HepG2 (cell line): Measurements from ENCODE around the gene GNG7. TPM values are rescaled to one million over a fixed set of nuclear protein-coding genes. Genes with fewer than 3 reads are reported as not detected.

Source experiments
- ATAC-seq: fragments of 200-7000 bp; cut with Tn5 transposase; 3 replicates; pipeline ENCODE4 v1.9.1; 2020; ENCODE audit warnings: mild to moderate bottlenecking, moderate library complexity
- BruUV-seq: library from RNA; stranded (reverse); fragments of 400-500 nt; replicated peaks from 2 replicates; lab custom pipeline; 2021; lab: Mats Ljungman, UMichigan
- CTCF ChIA-PET: fragments of 300-600 bp; formaldehyde crosslinking; extraction: SDS; loops from one replicate; lab custom pipeline; 2021; ENCODE audit warnings: low total read pairs, inconsistent platforms, low intra/inter-chr PET ratio; lab: Yijun Ruan, JAX
- POLR2A ChIA-PET: fragments of 350-600 bp; sonication (Branson Sonifier 250); formaldehyde crosslinking; loops from one replicate; lab custom pipeline; 2020; ENCODE audit warnings: antibody characterized with exemption, inconsistent platforms; lab: Yijun Ruan, JAX
- DNase-seq: peaks from one replicate; pipeline ENCODE4 v3.0.0-alpha.2; 2015; ENCODE audit warnings: low spot score
- FAIRE-seq: peaks from 3 replicates; lab custom pipeline; 2011; peaks lifted over from hg19 to GRCh38; lab: Jason Lieb, UNC
- H2AFZ ChIP-seq: one replicate; pipeline ENCODE4 v1.6.1; 2011; ENCODE audit warnings: low read length, inconsistent platforms
- H3K27ac ChIP-seq: fragments of 300-600 bp; 3 replicates; pipeline ENCODE4 v1.8.0; 2011; ENCODE audit warnings: mixed run types, mild to moderate bottlenecking, mixed read lengths, low read length, inconsistent platforms; ENCODE audit not compliant: insufficient read depth; ENCODE audit errors: extremely low read length
- H3K27me3 ChIP-seq, 2 experiments: fragments of 200-600 bp in 1 of 2; 2 replicates in 1 of 2; 3 replicates in 1 of 2; pipeline versions ENCODE4 v1.6.0 to v1.8.0; 2011; ENCODE audit warnings: low read length in 2 of 2, mild to moderate bottlenecking in 2 of 2, moderate library complexity in 2 of 2, inconsistent platforms in 1 of 2; ENCODE audit not compliant: insufficient read depth in 2 of 2, control insufficient read depth in 1 of 2
- H3K36me3 ChIP-seq, 2 experiments: fragments of 200-600 bp in 1 of 2; replicated peaks in 1 of 2; 2 replicates in 1 of 2; 3 replicates in 1 of 2; pipeline versions ENCODE4 v1.5.1 to v1.8.0; 2011; ENCODE audit warnings: low read length in 2 of 2, inconsistent platforms in 1 of 2; ENCODE audit not compliant: insufficient read depth in 2 of 2, control insufficient read depth in 1 of 2
- H3K4me1 ChIP-seq: 2 replicates; pipeline ENCODE4 v1.5.1; 2012; ENCODE audit warnings: low read length, inconsistent platforms; ENCODE audit not compliant: insufficient read depth
- H3K4me2 ChIP-seq: 2 replicates; pipeline ENCODE4 v1.6.0; 2011; ENCODE audit warnings: low read depth, low read length, inconsistent platforms
- H3K4me3 ChIP-seq, 3 experiments: fragments of 200-600 bp in 1 of 3; sonication (generic), shearing (Covaris generic) in 1 of 3; replicated peaks in 1 of 3; 2 replicates each; pipeline ENCODE4 v1.5.1; 2011 to 2016; ENCODE audit warnings: low read length in 3 of 3, inconsistent platforms in 2 of 3, low read depth in 2 of 3, mild to moderate bottlenecking in 2 of 3, control low read depth in 1 of 3, mixed read lengths in 1 of 3; ENCODE audit not compliant: insufficient read depth in 1 of 3
- H3K79me2 ChIP-seq: one replicate; pipeline ENCODE4 v1.6.1; 2011; ENCODE audit warnings: low read length, inconsistent platforms; ENCODE audit not compliant: insufficient read depth
- H3K9ac ChIP-seq: 2 replicates; pipeline ENCODE4 v1.6.0; 2011; ENCODE audit warnings: mild to moderate bottlenecking, low read depth, low read length, inconsistent platforms; ENCODE audit not compliant: insufficient read depth
- H3K9me3 ChIP-seq: 2 replicates; pipeline ENCODE4 v1.5.1; 2012; ENCODE audit warnings: mild to moderate bottlenecking, low read length
- H4K20me1 ChIP-seq: 2 replicates; pipeline ENCODE4 v1.6.0; 2011; ENCODE audit warnings: inconsistent platforms, mild to moderate bottlenecking, low read length, moderate library complexity; ENCODE audit not compliant: insufficient read depth
- HNF4G ChIP-seq, 2 experiments: sonication (generic) in 1 of 2; formaldehyde crosslinking in 1 of 2; IDR thresholded peaks; 2 replicates each; pipeline versions ENCODE4 v1.4.0 to v1.6.1; 2011 to 2020; ENCODE audit warnings: borderline replicate concordance in 2 of 2, low read depth in 2 of 2, mild to moderate bottlenecking in 2 of 2, low read length in 1 of 2, missing genetic modification reagents in 1 of 2, moderate library complexity in 1 of 2
- SOX13 ChIP-seq, 3 experiments: fragments of 450-650 bp in 1 of 3; sonication (generic) in 1 of 3; formaldehyde crosslinking in 1 of 3; IDR thresholded peaks in 2 of 3; conservative IDR thresholded peaks in 1 of 3; 2 replicates each; pipeline versions ENCODE4 v1.5.0 to v1.6.1; 2016 to 2020; ENCODE audit warnings: antibody characterized with exemption in 1 of 3, mild to moderate bottlenecking in 1 of 3, missing compliant biosample characterization in 1 of 3, missing genetic modification reagents in 1 of 3, moderate library complexity in 1 of 3
- STAT6 ChIP-seq: sonication (generic); formaldehyde crosslinking; IDR thresholded peaks from 2 replicates; pipeline ENCODE4 v1.4.0; 2020; ENCODE audit warnings: missing genetic modification reagents, mild to moderate bottlenecking, borderline replicate concordance
- TCF7L2 ChIP-seq: IDR thresholded peaks from 2 replicates; pipeline ENCODE4 v1.6.1; 2011; ENCODE audit warnings: mild to moderate bottlenecking, low read depth, low read length, moderate library complexity
- ZNF329 ChIP-seq: sonication (generic); formaldehyde crosslinking; IDR thresholded peaks from 2 replicates; pipeline ENCODE4 v1.9.0; 2021; ENCODE audit warnings: low read depth, mild to moderate bottlenecking, missing genetic modification reagents
- WGBS: methylation state at CpG from one replicate; pipeline ENCODE4 v1.1.6; 2017; ENCODE audit warnings: low lambda C conversion rate; 5-methylcytosine and 5-hydroxymethylcytosine counted together
- in situ Hi-C: cut with HindIII; loops from 2 replicates; pipeline ENCODE4 v1.10.0; 2017; ENCODE audit warnings: low pct_unique_long_range_greater_than_20kb; ENCODE audit not compliant: extremely low pct_ligation_motif_present
- intact Hi-C: fragments of 100-400 bp; cut with micrococcal nuclease; formaldehyde crosslinking; loops from one replicate; pipeline ENCODE4 v1.10.0; 2022; ENCODE audit not compliant: unreplicated experiment
- polyA plus RNA-seq, 8 experiments: library from polyadenylated mRNA; depleted of rRNA in 3 of 8; stranded (reverse) in 7 of 8; unstranded in 1 of 8; fragments of >200 nt; fragmentation: Illumina TruSeq in 4 of 8; extraction: Trizol in 4 of 8; gene quantifications; 2 replicates each; pipeline versions ENCODE4 v1.2.1 to v1.2.3, GENCODE V29; 2011 to 2016; ENCODE audit warnings: low read depth in 4 of 8, missing spikeins in 1 of 8, mixed read lengths in 1 of 8; ENCODE audit not compliant: insufficient read depth in 1 of 8
- total RNA-seq, 5 experiments: library from RNA; depleted of rRNA; stranded (reverse); fragments of >200 nt; fragmentation: Illumina TruSeq; extraction: Trizol; gene quantifications; 2 replicates each; pipeline ENCODE4 v1.2.3, GENCODE V29; 2016; ENCODE audit warnings: low read depth in 1 of 5

The GNG7 gene
- total and polyA plus RNA-seq, 2 of the 13 experiments (the other 11 are each of a cell fraction or from before 2014, with no cell fraction given) = 1.4 to 3.3 TPM

GRCh38 chr19:2579678-2580280 lies 122.7 kb downstream of the GNG7 start:
- CTCF ChIA-PET = interaction anchor here (1.3 to 3.1 kb wide), 3 partner anchors 31 to 105 kb away, joined by 3 to 23 read pairs (median 7); no protein-coding TSS in a partner anchor
- H3K9ac ChIP-seq = peak overlapping the region; percentile 78
- intact Hi-C loops (loop anchor here (1.0 to 5.0 kb wide), 3 partner anchors 36 to 104 kb away; no protein-coding TSS in a partner anchor), in situ Hi-C loops (no loop called here)
- H3K36me3 ChIP-seq = no peaks in the 10 kb centered on the region
- DNase-seq (no peak), FAIRE-seq (no peak), ATAC-seq (no peak)
- H3K4me3 ChIP-seq = peak overlapping the region; percentile 13 to 71 (median 61); a peak in 5 of 6 replicates
- WGBS = 68% methylated on average over 6 of the region's 14 CpGs
- H3K79me2 ChIP-seq = no peaks in the 10 kb centered on the region
- peak overlapping the region; percentile 91 for H3K4me2 ChIP-seq
- POLR2A ChIA-PET = interaction anchor here (0.7 to 4.7 kb wide), 15 partner anchors 8 to 163 kb away, joined by 3 to 192 read pairs (median 9); partner anchors contain the start of genes GADD45B and TIMM13
- peaks cover 9% of the 10 kb centered on the region; the same call in 1 of the 2 replicates for H3K9me3 ChIP-seq
- TF ChIP-seq ZNF329 (0 out of 2 replicates have a peak, but pooled peaks have one; percentile 39), SOX13 (IDR thresholded peaks at IDR 0.05) (no peak), SOX13 (CRISPR knock-in tag; conservative IDR thresholded peaks at IDR 0.05 in 1 of 2, IDR thresholded peaks at IDR 0.05 in 1 of 2) (no peak), STAT6 (CRISPR knock-in tag) (no peak), HNF4G (IDR thresholded peaks at IDR 0.05; ENCODE audit: borderline replicate concordance, low read depth, low read length) (0 out of 2 replicates have a peak, but pooled peaks have one; percentile 14), HNF4G (CRISPR knock-in tag; IDR thresholded peaks at IDR 0.05; ENCODE audit: borderline replicate concordance, low read depth) (no peak), TCF7L2 (no peak)
- no peaks in the 10 kb centered on the region for H4K20me1 ChIP-seq
- peak overlapping the region; percentile 91 for H3K27ac ChIP-seq
- BruUV-seq = no TSS peak
- peaks cover 54% of the 10 kb centered on the region for H3K4me1 ChIP-seq
- H2AFZ ChIP-seq = no peak overlapping the region
- no peaks in the 10 kb centered on the region for H3K27me3 ChIP-seq
